Activated CD4-positive, alpha-beta T cell treated with anti-CD3 and anti-CD28 coated beads, Interleukin-2, amount 50 U/mL, for 4 hours (primary cell): ENCODE measurements around the gene TNC.

Experiments used
- DNase-seq, 2 experiments: peaks; one replicate each; pipeline ENCODE4 v3.0.0-alpha.2; 2020

The TNC gene

DNA sequence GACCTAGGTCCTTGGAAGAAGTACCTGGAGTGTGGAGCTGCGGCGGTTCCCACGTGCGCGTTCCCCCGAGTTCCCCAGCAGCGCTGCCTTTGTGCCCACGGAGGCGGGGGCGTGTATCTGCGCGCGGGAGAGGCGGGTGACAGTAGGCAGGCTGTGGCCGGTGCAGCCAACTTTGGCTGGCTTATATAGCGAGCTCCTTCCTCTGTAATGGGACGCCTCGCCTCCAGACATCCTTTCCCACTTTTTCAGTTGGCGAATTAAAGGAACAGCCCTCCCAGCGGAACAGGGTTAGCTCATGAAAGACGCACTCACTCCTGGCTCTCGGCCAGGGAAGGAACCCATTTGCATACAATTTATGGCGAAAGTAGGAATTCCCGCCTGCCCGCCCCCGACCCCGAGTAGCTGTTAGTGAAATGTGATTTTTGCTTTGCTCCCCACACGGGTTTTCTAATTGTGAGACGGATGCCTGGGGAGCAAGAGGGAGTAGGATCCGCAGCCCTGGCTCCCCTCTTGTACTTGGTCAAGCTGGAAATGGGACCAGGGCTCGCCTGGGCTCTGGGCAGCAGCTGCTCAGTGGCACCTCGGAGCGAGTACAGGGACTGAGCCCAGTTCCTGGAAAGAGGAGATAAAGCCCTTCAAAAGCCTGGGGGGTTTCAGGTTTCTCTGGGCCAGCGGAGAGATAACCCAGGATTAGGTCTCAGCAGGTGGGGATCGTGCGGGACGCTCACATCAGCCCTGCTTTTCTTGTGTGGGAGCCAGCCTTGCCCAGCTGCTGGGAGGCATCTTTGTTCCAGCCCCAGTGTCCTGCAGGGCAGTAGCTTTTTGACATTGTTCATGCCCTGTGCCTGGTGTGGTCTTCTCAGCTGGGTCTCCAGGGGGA, at the start of gene TNC:
TNC (minus strand) TSS at position 159 of the 880 bp plus-strand sequence. CDS start 27,139 bp downstream, outside the sequence.
- no peak for DNase-seq

DNA sequence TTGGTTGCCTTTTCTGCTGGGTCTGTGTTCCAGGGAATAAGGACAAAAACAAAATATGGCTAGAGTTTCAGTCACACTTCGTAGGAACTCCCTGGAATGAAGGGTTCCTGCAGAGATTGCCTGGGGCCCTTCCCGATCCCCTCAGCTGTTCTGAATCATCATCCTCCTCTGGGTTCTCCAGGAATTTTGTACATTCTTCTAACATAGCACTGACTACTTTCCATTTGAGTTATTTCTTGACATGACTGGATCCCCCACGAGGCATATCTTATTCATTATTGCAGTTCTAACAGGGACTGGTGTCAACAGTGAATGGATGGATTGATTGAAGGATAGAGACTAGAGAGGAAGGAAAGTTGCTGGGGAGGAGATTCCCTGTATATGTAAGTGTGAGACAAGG, 49.2 kb upstream of the TNC start:
- DNase-seq: no peak

DNA sequence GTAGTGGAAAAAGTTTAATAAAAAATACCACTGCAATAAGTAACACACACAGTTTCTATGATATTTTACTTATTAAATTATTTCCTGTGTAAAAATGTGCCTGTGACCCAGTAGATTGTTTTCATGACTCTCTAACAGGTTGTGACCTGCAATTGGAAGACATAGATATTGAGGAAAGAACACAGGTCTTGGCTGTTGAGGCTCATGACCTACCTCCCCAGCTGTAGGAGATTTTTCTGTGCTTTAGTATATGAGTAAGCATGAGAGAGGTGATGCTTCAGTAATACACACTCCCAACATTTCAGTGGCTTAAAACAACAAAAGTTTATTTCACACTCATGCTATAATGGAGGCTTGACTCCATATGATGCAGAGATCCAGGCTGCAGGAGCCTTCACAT, 47.3 kb upstream of the TNC start:
- no peak for DNase-seq

DNA sequence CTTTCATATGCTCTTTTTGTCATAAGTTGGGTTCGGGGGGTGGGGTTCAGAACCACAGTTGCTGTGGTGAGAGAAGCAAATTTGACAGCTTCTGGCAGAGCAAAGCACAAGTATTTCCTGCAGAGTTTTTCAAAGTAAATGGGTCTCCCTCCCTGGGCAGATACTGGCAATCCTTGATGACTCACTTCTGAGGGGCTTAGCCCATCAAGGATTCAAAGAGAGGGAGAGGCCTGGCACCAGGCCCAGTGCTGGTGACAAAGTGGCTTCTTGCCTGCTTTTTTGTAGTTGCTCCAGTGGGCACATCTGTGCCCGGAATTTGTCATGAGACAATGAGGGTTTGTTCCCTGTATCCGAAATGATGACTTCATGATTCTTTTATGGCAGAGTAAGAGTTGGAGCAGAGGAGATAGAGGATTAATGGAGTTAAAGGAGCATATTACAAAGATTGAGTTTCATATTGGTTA, 46.6 kb upstream of the TNC start:
- DNase-seq: no peak

DNA sequence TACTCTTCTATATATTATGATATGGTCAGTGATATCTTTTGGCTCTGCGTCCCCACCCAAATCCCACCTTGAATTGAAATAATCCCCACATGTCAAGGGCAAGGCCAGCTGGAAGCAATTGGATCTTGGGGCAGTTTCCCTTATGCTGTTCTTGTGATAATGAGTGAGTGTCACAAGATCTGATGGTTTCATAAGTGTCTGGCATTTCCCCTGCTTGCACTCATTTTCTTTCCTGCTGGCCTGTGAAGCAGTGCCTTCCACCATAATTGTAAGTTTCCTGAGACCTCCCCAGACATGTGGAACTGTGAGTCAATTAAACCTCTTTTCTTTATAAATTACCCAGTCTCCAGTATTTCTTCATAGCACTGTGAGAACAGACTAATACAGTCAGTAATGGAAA, 45.0 kb upstream of the TNC start:
- no peak for DNase-seq

DNA sequence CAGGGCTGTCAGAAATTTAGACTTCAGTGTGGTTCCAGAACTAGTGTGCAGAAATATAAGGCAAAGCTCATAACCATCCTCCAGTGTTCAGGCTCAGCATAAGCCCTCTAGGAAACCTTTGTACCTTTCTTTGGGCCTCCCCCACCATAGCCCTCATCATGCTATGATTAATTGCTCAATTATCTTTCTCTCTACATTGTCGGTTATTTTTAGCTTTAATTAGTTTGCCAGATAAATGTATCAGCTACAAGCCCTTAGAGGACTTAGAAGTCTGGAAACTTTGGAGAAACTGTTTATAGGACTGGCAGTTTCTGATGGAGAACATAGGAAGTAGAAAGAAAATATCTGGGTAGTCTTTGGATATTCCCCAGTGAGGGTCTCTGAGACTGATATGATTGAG, 43.5 kb upstream of the TNC start:
- no peak for DNase-seq

DNA sequence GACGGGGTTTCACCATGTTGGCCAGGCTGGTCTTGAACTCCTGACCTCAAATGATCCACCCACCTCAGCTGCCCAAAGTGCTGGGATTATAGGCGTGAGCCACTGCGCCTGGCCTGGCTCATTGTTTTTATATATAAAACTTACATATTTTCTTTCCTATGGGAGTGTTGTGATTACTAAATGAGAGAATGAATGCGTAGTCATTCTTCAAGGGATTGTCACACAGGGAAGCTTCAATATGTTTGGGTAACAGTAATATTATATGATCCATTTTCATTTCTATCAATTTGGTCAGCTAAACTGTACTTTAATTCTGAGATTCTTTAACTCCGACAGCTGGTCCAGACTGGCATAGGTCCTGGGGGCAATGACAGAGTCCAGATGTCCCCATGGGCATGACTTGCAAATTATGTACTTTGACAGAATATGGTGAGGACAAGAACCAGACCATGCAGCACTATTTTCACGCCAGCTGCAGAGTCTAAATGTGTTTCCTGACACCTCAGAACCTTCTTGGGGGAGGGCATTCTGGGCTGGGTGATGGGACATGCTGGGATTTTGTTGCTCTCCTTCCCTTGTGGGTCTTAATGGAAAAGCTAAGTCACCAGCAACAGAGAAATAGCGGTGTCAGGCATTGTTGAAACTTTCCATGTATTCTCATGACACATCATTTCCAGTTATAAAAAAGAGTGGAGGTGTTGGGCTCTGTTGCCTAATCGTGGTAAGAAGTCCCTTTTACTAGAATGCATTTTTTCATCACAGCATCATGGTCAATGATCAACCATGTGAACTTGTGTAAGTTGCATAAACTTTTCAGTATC, 40.9 kb upstream of the TNC start:
- no peak for DNase-seq

DNA sequence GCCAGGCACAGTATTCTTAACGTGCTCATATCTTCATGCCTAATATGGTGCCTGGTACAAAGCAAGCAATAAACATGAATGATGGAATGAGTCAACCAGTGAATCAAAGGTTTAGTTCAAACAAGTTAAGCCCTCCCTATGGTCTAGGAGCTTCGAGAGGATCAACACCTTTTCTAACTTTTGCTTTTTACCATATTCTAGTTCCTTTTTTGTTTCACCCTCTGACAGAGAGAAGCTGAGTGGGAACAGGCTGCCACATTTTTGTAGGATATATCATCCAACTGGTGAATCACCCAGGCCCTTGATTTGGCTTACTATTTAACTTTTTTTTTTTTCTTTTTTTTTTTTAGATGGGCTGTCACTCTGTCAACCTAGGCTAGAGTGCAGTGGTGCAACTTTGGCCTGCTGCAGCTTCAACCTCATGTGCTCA, 39.3 kb upstream of the TNC start:
- DNase-seq: no peak

DNA sequence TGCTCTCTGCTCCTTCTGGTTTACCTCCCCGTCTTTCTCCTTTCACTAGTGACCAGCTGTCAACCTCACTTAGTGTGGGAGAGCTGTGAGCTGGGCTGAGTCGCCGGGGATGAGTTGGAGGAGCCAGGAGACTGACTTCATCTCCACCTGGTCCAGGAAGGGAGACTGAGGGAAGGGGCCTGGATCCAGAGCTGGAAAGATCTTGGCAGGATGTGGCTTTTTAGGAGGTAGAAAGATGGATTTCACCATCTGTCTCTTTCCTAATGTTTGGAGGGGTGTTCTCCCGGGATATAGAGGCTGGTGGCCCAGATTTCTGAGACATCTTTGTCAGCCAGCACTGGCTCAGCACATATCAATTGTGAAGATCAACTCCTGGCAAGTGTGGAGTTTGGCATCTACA, 37.1 kb upstream of the TNC start:
- no peak for DNase-seq

DNA sequence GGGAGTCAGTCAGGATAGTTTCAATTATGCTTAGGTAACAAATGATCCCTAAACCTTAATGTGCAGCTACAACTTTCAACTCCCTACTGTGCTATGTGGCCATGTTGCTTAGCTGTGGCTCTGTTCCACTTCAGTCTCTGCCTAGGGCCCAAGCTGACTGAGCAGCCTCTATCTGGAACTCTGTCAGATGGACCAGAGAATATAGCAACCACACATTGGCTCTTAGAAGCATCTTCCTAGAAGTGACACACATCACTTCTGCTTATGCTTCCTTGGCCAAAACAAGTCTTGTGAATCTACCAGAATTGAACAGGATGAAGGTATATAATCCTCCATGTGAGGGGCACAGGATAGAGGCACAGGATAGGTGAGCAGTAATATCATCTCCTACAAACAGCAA, 36.7 kb upstream of the TNC start:
- DNase-seq: no peak

DNA sequence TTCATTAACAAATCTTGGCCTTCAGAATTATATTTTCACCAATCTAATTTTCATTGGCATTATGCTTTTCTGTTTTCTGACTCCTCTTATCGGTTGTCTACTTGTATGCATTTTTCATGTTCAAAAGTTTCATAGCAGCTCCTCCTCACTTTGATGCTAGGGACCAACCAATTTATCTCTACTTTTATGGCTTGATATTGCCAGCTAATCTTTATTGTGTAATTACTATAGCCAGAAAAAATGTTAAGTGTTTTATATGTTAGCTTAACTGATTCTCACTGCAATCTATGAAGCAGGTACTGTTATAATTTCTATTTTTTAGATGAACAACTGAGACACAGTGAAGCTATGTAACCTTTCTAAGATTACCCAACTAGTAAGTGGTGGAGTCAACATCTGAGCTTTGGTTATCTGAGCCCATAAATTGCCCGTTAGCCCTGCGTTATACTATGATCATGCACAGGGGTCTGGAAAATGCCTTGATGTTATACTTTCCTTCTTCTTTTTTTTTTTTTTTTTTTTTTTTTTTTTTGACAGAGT, 34.4 kb upstream of the TNC start:
- DNase-seq: no peak

DNA sequence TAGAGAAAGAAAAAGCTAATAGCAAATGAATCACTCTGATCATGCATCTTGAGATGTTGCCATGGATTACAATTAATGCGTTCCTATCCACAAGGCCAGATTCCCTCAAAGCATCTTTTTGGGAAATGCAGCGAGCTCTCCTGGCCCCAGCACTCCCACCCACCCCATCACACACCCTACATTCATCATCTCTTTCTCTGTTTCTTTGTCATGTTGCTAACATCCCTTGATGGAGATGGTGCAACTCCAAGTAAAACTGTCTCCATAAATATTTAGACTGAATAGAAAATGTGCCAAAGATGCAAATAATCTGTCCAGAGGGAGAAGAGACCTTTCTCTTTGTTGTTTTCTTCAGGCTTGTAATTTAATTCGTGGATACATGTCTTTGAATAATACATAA, 30.8 kb upstream of the TNC start:
- no peak for DNase-seq

DNA sequence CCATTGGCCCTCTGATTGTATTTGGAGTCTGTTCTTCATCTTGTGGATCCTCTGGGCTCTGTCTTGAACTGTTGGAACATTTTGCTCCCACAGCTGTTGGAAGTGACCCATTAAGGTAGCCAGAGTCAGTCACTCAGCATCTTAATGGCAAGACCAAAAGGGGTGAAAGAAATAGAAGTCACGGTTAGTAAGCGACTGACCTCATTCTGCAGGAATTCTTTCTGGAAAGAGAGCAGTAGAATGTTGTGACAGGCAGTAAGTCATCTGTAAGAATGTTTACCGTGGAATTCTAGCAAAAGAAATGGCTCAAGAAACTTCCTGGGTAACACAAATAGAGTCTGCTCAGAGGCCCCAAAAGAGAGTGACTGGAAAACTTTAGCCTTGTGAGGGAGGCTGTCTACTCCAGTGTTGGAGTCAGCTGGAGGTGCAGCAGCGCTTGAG, 28.6 kb upstream of the TNC start:
- no peak for DNase-seq

DNA sequence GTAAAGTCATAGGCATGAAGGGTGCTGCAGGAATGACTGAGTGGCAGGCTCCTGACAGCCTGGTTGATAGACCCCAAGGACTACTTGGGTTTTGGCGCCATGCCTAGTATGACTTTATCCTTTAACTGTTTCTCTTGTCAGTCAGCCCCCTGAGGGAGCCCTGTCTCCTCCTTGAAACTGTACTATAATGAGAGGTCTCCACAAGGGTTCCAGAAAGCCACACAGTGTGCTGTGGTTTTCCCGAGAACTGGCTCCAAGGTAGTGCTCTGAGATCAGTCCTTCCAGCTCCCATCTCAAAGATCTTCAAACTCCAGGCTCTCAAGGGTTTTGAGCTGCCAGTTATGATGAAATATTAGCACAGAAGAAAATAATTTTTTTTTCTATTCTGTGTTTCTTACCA, 26.7 kb upstream of the TNC start:
- DNase-seq: no peak

DNA sequence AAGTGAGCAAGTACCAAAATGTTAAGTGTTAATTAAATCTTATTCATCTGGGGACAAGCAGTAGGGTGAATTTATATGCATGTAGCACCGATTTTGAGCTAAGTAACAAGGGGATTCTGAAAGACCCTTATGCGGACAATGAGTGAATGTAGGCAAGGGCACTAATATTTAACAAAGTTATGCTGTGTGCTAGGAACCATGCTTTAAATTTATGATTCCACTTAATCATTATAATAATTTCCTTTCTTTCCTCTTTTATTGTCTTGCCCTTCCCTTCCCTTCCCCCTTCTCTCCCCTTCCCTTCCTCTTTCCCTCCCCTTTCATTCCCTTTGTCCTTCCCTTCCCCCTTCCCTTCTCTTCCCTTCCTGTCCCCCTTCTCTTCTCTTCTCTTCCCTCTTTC, 25.7 kb upstream of the TNC start:
- no peak for DNase-seq

DNA sequence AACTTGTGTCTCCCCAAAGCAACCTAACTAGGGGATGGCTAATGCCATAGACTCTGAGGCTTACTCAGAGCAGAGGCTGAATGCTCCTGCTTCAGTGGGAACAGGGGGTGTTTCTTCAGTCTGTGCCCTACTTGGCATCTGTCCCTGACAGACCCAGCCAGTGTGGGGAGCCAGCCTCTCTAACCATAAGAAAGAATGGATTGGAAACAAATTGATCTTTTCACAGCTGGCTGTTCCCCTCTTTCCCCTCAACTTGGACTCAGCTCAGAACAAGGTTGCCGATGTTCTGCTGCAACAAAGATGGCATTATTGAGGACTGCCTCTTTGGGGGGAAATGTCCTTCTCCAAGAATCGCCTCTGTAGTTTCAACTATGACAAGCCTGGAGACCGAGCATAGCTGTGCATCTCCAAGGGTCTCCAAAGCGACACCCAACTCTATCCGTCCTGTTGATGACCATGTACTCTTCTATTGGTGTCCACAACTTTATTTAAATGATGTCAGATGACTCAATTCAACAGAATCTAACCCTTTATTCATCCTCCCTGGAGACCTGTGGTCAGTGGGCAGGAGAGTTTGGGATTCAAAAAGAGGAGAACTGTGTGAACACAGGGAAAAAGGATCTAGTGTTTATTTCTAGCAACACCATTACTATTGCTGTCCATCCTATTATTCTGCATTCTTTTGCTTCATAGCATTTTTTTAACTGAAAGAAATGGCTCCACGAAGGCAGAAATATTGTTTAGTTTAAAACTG, 24.7 kb upstream of the TNC start:
- no peak for DNase-seq

DNA sequence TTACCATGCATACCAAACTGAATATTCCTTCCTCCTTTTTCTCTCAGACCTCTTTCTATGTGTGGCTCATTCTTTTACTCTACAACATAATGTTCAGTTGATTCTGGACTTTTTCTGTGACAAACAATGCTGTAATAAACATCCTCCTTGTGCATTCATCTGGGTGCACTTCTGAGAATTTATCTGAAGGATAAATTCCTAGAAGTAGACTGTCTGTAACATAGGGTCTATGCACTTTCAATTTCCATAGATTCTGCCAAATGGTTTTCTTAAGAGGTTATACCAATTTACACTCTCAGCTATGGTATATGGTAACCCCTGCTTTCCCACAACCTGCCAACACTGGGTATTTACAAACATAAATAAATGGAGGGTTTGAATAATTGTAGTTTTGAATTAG, 24.1 kb upstream of the TNC start:
- DNase-seq: no peak

DNA sequence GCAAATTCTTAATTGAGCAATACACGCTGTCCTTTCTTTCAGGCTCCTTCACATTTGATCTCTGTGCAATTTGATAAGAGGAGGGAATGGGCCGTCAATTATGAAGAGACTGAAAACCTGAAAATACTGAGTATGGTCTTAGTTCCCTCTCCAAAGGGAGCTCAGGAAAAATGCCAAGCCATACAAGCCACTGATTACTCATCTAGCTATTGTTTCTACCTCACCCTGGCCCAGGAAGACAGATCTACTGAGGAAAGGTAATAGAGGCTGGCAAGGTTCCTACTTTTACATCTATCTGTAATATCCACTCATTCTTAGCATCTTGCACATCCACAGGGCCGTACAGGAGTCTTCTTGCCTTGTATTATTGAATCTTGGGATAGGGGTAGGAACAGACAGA, 23.7 kb upstream of the TNC start:
- DNase-seq: no peak

DNA sequence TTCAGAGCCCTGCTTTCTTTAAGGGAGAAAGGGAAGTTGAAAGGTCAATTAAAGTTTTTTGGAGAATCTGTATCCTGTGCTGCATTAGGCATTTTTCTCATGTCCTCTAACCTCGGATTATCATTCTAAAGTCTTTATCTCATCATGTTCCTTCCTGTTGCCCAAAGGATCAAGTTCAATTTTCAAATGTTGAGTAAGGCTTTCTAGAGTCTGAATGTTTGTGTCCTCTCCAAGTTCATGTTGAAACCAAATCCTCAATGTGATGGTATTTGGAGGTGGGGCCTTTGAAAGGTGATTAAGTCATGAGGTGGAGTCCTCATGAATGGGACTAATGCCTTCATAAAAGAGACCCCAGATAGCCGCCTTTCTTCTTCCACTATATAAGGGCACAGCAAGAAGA, 20.2 kb upstream of the TNC start:
- DNase-seq: no peak

DNA sequence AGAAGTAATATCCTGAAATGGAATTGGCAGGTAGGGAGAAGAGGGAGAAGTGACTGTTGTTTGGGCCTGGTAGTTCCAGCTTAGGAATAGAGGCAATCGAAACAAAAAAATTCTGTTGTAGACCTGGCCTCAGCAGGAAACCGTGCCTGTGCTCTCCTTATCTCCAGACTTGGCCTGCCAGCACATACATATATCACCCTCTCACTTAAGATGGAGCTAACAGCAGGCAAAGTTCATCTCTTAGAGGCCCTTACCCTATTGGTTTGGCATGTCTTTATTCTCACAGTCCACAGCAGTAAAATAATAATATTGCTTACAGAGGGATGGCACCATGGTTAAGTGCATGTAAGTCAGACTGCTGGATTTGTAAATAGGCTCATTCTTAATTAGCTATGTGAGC, 19.6 kb upstream of the TNC start:
- DNase-seq: no peak

DNA sequence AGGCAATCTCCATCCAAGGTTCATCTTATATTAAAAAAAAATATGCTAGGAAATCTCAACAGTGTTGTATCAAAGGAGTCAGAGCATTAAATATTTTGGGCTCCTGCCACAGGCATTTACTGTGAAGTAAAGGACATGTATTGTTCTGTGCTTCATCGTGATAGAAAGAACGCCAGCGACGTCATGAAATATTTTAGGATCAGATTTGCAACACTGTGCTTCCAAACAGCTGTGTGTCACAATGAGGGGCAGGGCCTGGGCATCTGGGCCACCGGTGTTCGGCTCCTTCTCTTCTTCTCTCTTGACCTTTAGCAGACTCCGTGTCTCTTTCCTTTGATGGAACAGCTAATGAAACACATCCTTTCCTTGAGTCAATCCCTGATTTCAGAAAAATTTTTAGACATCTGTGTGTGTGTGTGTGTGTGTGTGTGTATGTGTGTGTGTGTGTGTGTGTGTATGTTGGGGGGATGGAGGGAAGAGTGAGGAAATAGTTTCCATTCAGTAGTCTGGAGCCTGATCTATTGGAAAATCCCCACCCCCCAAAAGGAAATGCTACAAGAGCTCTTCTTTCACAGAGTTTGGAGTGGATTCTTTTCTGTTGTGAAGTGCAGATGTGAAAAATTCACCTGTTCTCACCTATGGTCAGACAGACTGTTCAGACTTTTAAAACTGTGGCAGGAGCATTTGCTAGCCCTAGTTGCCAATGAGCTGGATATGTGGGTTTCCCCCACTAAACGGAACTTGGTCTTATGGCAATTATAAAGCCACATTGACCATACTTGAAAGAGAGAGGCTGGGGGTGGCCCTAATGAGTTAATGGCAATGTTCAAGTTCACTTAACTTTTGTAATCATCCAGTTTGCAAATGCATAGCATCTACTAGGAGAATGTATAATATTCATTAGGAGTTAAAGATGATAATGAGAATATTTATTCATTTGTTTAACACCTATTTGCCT, 18.1 kb upstream of the TNC start:
- no peak for DNase-seq

DNA sequence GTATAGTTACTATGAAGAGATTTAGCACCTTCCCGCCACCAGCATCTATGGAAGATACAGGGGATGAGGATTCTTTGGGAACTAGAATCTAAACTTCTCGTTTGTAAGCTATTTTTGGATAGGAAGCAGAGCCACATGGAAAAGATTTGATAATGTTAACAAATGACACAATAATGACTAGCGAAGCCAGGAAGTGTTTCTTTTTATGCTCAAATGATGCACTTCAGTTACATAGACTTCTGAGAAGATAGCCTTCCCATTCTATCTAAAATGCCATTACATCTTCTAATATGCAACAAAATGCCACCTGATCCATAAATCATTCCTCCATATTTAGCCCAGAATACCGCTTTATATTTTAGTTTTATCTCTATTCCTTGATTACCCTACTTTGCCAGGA, 17.0 kb upstream of the TNC start:
- DNase-seq: no peak
